Measurements from ENCODE around the gene POLR2C. TPM values are rescaled to one million over a fixed set of nuclear protein-coding genes. Genes with fewer than 3 reads are reported as not detected.

Gene POLR2C
- total RNA-seq, 4 donors from 2014 or later = 87.9 to 128 (median 98.1) TPM

DNA sequence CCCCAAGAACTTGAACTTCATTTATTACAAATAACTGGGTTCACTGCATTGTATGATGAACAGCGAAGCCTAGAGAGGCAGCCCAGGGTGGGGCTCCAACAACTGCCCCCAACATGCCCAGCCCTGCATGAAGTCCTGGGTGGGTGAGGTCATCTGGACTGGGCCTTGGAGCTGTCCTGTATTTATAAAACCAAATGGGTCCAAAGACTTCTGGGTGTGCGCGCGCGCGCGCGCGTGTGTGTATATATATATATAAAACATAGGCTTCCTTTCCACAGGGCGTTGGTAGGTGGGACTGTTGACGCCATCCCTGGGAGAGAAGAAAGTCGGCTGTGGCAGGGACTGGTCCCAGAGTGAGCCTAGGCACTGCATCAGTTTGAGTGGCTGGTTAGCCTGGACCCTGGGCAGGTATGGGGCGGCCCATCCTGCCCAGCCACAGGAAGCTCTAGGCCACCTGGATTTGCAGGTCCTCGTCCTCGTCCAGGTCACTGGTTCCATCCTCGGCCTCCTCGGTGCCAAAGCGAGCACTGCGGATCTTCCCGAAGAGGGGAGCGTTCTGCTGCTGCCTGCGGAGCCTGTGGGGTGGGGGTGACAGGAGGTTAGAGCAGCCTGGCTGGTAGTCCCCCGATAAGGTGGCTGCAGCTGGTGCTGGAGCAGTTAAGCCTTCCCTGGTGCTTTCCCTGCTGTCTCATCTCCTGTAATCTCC lies 50.0 kb downstream of the POLR2C start:
- DNase-seq (ENCODE audit: low spot score in 2 of 2) = no peak
- H3K4me3 ChIP-seq (ENCODE audit: low read depth, poor library complexity, severe bottlenecking) = no peak overlapping the region
- 91 to 93% methylated on average over 21 to 23 of the region's 23 CpGs for whole genome bisulfite sequencing, 2 donors
- intact Hi-C loops (cut with DNase I; ENCODE audit: low total_unique reads) = no loop called here
- TF ChIP-seq POLR2A (IDR thresholded peaks at IDR 0.05) (no peak), CTCF (IDR thresholded peaks at IDR 0.05) (no peak)

DNA sequence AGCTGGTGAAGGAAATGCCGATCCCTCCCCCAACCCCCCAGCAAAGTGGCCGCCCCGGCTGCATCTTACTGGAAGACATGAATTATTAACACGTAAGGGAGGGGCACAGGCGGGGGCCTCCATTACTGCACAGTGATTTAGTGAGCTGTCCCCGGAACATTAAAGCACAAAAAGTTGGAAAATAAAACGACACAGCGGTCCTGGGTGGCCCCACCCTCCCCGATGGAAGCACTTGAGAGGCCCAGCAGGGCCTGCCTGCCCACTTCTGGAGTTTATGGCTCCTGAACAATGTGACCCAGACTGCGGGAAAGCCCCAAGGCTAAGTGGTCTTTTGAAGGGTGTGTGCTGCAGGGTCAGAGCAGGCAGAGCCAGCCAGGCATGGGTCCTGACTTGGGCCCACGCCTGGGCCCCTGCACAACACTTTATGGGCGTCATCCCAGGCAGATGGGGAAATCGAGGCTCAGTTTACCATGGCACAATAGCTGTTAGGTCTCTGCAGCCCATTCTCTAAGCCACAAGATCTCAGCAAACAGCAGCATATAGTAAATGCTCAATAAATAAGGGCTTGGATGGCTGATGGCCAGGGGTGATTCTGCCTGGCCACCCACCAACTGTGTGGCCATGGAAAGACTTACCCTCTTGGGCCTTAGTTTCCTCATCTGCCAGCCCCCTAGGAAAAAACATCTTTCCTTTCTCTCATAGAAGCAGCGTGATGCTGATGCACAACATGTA lies 51.1 kb downstream of the POLR2C start:
- DNase-seq (ENCODE audit: low spot score in 2 of 2) = no peak
- intact Hi-C loops (cut with DNase I; ENCODE audit: low total_unique reads) = no loop called here
- TF ChIP-seq POLR2A (IDR thresholded peaks at IDR 0.05) (no peak), CTCF (IDR thresholded peaks at IDR 0.05) (no peak)
- no peak overlapping the region for H3K4me3 ChIP-seq (ENCODE audit: low read depth, poor library complexity, severe bottlenecking)
- 54 to 61% methylated on average over 14 of the region's 14 CpGs for WGBS, 2 donors

GRCh38 chr16:57514371-57514770 lies 51.9 kb downstream of the POLR2C start:
- WGBS, 2 donors = 80 to 86% methylated on average over 4 of the region's 4 CpGs
- no peak for DNase-seq (ENCODE audit: low spot score in 2 of 2)
- intact Hi-C loops (cut with DNase I; ENCODE audit: low total_unique reads) = no loop called here
- H3K4me3 ChIP-seq (ENCODE audit: low read depth, poor library complexity, severe bottlenecking) = no peak overlapping the region
- no peak for TF ChIP-seq CTCF (IDR thresholded peaks at IDR 0.05)
- no peak for TF ChIP-seq POLR2A (IDR thresholded peaks at IDR 0.05)

DNA sequence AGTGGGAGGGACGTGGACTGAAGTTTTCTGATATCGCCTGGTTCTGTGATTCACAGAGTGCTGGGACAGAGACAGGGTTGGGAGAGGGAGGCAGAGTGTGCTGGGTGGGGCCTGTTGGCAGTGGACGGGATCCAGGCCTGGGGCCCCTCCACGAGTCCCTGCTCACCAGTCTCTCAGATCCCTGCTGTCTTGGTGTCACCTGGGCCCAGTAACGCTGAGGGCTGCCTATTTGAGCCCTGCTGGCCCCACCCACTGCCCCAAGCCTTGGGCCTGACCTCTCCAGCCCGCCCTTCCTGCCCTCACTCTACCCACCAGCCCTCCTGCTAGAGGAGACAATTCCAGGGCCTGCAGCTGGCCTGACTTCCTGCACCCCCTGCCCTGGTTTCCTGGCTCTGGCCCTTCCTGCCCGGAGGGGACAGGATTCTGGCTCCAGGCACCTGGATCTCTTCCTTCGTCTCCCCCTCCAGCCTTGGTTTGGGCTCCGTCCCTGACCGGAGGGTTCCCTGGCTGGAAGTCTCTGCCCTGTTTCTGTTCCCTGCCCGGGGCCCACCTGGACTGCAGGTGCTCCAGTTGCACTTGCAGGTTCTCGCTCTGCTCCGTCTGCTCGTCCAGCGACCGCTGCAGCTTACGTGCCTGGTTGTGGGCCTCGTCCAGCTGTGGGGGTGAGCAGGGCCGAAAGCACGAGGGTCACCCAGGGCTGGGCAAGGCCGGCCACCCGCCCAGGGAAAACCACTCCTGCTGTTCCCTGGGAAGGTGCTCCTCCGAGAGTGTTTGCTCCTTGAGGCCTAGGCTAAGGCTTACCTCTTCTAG lies 52.5 kb downstream of the POLR2C start:
- no peak overlapping the region for H3K4me3 ChIP-seq (ENCODE audit: low read depth, poor library complexity, severe bottlenecking)
- TF ChIP-seq POLR2A (IDR thresholded peaks at IDR 0.05) = no peak
- no peak for TF ChIP-seq CTCF (IDR thresholded peaks at IDR 0.05)
- intact Hi-C loops (cut with DNase I; ENCODE audit: low total_unique reads) = loop anchor here (5.0 kb wide), 1 partner anchor 213 kb away; no protein-coding TSS in a partner anchor
- DNase-seq (ENCODE audit: low spot score in 2 of 2) = no peak
- 80 to 85% methylated on average over 23 of the region's 23 CpGs for WGBS, 2 donors

DNA sequence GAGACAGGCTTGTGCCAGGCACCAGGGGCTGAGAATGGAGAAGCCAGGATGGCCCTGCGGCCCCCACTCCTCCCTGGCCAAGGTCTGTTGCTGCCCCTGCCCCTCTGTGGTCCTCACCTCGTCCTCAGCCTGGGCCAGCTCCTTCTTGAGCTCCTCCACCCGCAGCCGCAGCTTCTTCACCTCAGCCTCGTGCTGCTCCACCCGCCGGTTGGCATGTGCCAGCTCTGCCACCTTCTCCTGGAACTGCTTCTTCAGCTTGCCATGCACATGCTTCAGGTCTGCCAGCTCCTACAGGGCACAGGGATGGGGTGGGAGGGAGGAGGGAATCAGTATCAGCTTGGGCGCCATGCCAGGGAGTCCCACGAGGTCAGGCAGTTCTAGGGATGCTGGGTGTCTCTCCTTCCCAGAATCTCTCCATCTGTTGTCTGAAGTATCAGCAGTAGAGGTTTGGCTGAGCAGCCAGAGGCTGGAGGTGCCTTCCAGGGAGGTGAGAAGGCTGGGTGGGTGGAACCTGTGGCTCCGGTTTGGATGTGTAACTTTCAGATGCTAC lies 53.8 kb downstream of the POLR2C start:
- DNase-seq (ENCODE audit: low spot score in 2 of 2) = no peak
- no peak overlapping the region for H3K4me3 ChIP-seq (ENCODE audit: low read depth, poor library complexity, severe bottlenecking)
- intact Hi-C loops (cut with DNase I; ENCODE audit: low total_unique reads) = loop anchor here (5.0 kb wide), 1 partner anchor 214 kb away; no protein-coding TSS in a partner anchor
- 66 to 76% methylated on average over 10 of the region's 10 CpGs for WGBS, 2 donors
- TF ChIP-seq POLR2A (IDR thresholded peaks at IDR 0.05) = no peak
- TF ChIP-seq CTCF (IDR thresholded peaks at IDR 0.05) = no peak

Measured in lower leg skin (tissue), 4 donors.